Left kidney (tissue), 8 donors: Measurements from ENCODE around the gene WDR75. TPM values are rescaled to one million over a fixed set of nuclear protein-coding genes. Genes with fewer than 3 reads are reported as not detected.
A peak's percentile ranks its signal among the peaks of the same experiment; 100 is the strongest.
"Not testable (repeated sequence)": the region's sequence is repeated elsewhere in the genome, so short reads cannot be mapped to it uniquely, and the experiment has no call there.

ENCODE experiments used
- DNase-seq: peaks from one replicate; pipeline ENCODE4 v3.0.0-alpha.2; 2013
- long read RNA-seq, 8 donors: transcript quantifications; one replicate each; lab custom pipeline, GENCODE V29; 2026
- polyA plus RNA-seq: library from polyadenylated mRNA; unstranded; fragments of 120-200 nt; gene quantifications from one replicate; pipeline ENCODE4 v1.2.1, GENCODE V29; 2013; ENCODE audit not compliant: insufficient read length

Gene WDR75
- 62.3 TPM for polyA plus RNA-seq
- long read RNA-seq, donor 1, partial matches to known transcripts: 6 of 9 reads
- long read RNA-seq, donor 1, other reads (novel, unspliced or antisense): 0 of 9 reads
- long read RNA-seq, donor 2, partial matches to known transcripts: 15 of 20 reads
- long read RNA-seq, donor 2, other reads (novel, unspliced or antisense): 0 of 20 reads
- long read RNA-seq, donor 3, transcript WDR75-204 (5 exons, 706 nt): major isoform, 5 of 24 reads
- long read RNA-seq, donor 3, partial matches to known transcripts: 16 of 24 reads
- long read RNA-seq, donor 3, other reads (novel, unspliced or antisense): 0 of 24 reads
- long read RNA-seq, donor 4: 0 reads
- long read RNA-seq, donor 5, transcript WDR75-201 (21 exons, 2,701 nt): major isoform, 11 of 29 reads
- long read RNA-seq, donor 5, partial matches to known transcripts: 15 of 29 reads
- long read RNA-seq, donor 5, other reads (novel, unspliced or antisense): 0 of 29 reads
- long read RNA-seq, donor 6, partial matches to known transcripts: 5 of 10 reads
- long read RNA-seq, donor 6, other reads (novel, unspliced or antisense): 0 of 10 reads
- long read RNA-seq, donor 7, transcript WDR75-204 (5 exons, 706 nt): minor isoform, 6 of 36 reads
- long read RNA-seq, donor 7, transcript WDR75-201 (21 exons, 2,701 nt): major isoform, 7 of 36 reads
- long read RNA-seq, donor 7, partial matches to known transcripts: 23 of 36 reads
- long read RNA-seq, donor 7, other reads (novel, unspliced or antisense): 0 of 36 reads
- long read RNA-seq, donor 8, partial matches to known transcripts: 0 of 3 reads
- long read RNA-seq, donor 8, other reads (novel, unspliced or antisense): 0 of 3 reads

- peak; percentile 96 for DNase-seq
These were observed at the start of gene WDR75 for GRCh38 chr2:189440947-189441708. TSS of gene WDR75 (plus strand) at chr2:189441474. CDS start at chr2:189441493, 19 bp downstream.

- DNase-seq: no peak
These were observed 47.7 kb upstream of the WDR75 start for GRCh38 chr2:189393440-189394111.

GRCh38 chr2:189394525-189394924 is 46.7 kb upstream of the WDR75 start:
- DNase-seq: no peak

GRCh38 chr2:189402932-189403331 is 38.3 kb upstream of the WDR75 start:
- no peak for DNase-seq

- no peak for DNase-seq
These were observed 34.6 kb upstream of the WDR75 start for GRCh38 chr2:189406586-189407233.

- peak; percentile 41 for DNase-seq
These were observed 33.7 kb upstream of the WDR75 start for GRCh38 chr2:189407281-189408209.

GRCh38 chr2:189408294-189408693 is 33.0 kb upstream of the WDR75 start:
- no peak for DNase-seq

GRCh38 chr2:189409131-189409530 is 32.1 kb upstream of the WDR75 start:
- DNase-seq: no peak

GRCh38 chr2:189409647-189410046 is 31.6 kb upstream of the WDR75 start:
- DNase-seq: no peak

- DNase-seq: peak; percentile 55
These were observed 29.4 kb upstream of the WDR75 start for GRCh38 chr2:189411860-189412259.

- DNase-seq: peak; percentile 60
These were observed 28.8 kb upstream of the WDR75 start for GRCh38 chr2:189412330-189412953.

GRCh38 chr2:189413249-189413648 is 28.0 kb upstream of the WDR75 start:
- DNase-seq: no peak

GRCh38 chr2:189421644-189422043 is 19.6 kb upstream of the WDR75 start:
- no peak for DNase-seq

GRCh38 chr2:189424961-189425360 is 16.3 kb upstream of the WDR75 start:
- DNase-seq: no peak

GRCh38 chr2:189425676-189426075 is 15.6 kb upstream of the WDR75 start:
- no peak for DNase-seq

GRCh38 chr2:189426886-189427285 is 14.4 kb upstream of the WDR75 start:
- DNase-seq: no peak

GRCh38 chr2:189427872-189428271 is 13.4 kb upstream of the WDR75 start:
- no peak for DNase-seq

GRCh38 chr2:189430448-189430847 is 10.8 kb upstream of the WDR75 start:
- DNase-seq: not testable (repeated sequence)

GRCh38 chr2:189435803-189436202 is 5.5 kb upstream of the WDR75 start:
- DNase-seq: not testable (repeated sequence)

GRCh38 chr2:189437926-189438325 is 3.3 kb upstream of the WDR75 start:
- no peak for DNase-seq
